Activated B cell treated with CpG ODN at 0.5 μM for 24 hours (primary cell): Measurements from ENCODE around the gene RNF130. TPM values are rescaled to one million over a fixed set of nuclear protein-coding genes. Genes with fewer than 3 reads are reported as not detected.

ENCODE experiments used
- ATAC-seq: fragments of 200-7000 bp; cut with Tn5 transposase; one replicate; pipeline ENCODE4 v1.10.0; 2021; ENCODE audit warnings: low read depth, mild to moderate bottlenecking, moderate library complexity
- CTCF ChIA-PET: fragments of 350-600 bp; sonication (Branson Sonifier 250); formaldehyde crosslinking; loops from one replicate; lab custom pipeline; 2021; ENCODE audit warnings: antibody characterized with exemption; lab: Charles Lee
- POLR2A ChIA-PET: fragments of 350-600 bp; sonication (Branson Sonifier 250); formaldehyde crosslinking; loops from one replicate; lab custom pipeline; 2021; ENCODE audit warnings: antibody characterized with exemption; lab: Charles Lee
- DNase-seq: peaks from one replicate; pipeline ENCODE4 v3.0.0; 2022
- H3K27ac Mint-ChIP-seq: one replicate; pipeline ENCODE4 v1.8.0; 2020; ENCODE audit warnings: mixed read lengths
- H3K27me3 Mint-ChIP-seq: one replicate; pipeline ENCODE4 v1.8.0; 2021; ENCODE audit warnings: mixed read lengths
- H3K36me3 Mint-ChIP-seq: one replicate; pipeline ENCODE4 v1.8.0; 2021; ENCODE audit warnings: low read depth, mixed read lengths
- H3K4me1 Mint-ChIP-seq: one replicate; pipeline ENCODE4 v1.8.0; 2021; ENCODE audit warnings: mixed read lengths
- H3K4me3 Mint-ChIP-seq: one replicate; pipeline ENCODE4 v1.8.0; 2020; ENCODE audit warnings: mild to moderate bottlenecking, mixed read lengths
- H3K9me3 Mint-ChIP-seq: one replicate; pipeline ENCODE4 v1.8.0; 2020; ENCODE audit warnings: mixed read lengths
- intact Hi-C: fragments of 100-400 bp; cut with micrococcal nuclease; formaldehyde crosslinking; loops from one replicate; pipeline ENCODE4 v1.15.1; 2024
- total RNA-seq: library from RNA; stranded (reverse); gene quantifications from 2 replicates; pipeline ENCODE4 v1.2.3, GENCODE V29; 2022
- TF ChIP-seq, protein P1 (sequence below): fragments of 200-600 bp; IDR thresholded peaks from one replicate; pipeline ENCODE4 v1.8.0; 2022; ENCODE audit warnings: antibody characterized with exemption, mild to moderate bottlenecking

Gene RNF130
- total RNA-seq, 1 donor from 2014 or later = 18.5 TPM

DNA sequence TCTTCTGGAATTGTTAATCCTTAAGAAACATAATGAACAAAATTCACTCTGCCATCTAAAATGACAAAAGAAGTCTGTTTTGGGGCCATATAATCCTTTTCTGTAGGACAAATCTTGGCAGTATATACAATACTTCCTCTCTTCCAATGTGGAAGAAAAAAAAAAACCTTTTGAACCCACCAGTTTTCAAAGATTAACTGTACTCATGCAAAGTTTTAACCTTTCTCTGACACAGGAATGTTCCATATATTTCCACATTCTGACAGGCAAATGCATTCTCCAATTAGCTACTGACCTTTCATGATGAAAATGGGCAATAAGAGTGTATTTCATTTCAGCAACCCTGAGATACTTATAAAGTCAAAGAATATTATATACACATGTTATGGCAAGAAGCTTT is 65.4 kb downstream of the RNF130 start:
- DNase-seq (no peak), ATAC-seq (no peak)
- no peaks in the 10 kb centered on the region for H3K9me3 Mint-ChIP-seq
- peaks cover 11% of the 10 kb centered on the region for H3K36me3 Mint-ChIP-seq
- H3K27ac Mint-ChIP-seq = no peak overlapping the region
- no peaks in the 10 kb centered on the region for H3K27me3 Mint-ChIP-seq
- ChIA-PET POLR2A (no interaction called here), CTCF (no interaction called here)
- no peaks in the 10 kb centered on the region for H3K4me1 Mint-ChIP-seq
- intact Hi-C loops = no loop called here
- H3K4me3 Mint-ChIP-seq = no peak overlapping the region
- TF ChIP-seq, protein P1, sequence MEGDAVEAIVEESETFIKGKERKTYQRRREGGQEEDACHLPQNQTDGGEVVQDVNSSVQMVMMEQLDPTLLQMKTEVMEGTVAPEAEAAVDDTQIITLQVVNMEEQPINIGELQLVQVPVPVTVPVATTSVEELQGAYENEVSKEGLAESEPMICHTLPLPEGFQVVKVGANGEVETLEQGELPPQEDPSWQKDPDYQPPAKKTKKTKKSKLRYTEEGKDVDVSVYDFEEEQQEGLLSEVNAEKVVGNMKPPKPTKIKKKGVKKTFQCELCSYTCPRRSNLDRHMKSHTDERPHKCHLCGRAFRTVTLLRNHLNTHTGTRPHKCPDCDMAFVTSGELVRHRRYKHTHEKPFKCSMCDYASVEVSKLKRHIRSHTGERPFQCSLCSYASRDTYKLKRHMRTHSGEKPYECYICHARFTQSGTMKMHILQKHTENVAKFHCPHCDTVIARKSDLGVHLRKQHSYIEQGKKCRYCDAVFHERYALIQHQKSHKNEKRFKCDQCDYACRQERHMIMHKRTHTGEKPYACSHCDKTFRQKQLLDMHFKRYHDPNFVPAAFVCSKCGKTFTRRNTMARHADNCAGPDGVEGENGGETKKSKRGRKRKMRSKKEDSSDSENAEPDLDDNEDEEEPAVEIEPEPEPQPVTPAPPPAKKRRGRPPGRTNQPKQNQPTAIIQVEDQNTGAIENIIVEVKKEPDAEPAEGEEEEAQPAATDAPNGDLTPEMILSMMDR = no peak

DNA sequence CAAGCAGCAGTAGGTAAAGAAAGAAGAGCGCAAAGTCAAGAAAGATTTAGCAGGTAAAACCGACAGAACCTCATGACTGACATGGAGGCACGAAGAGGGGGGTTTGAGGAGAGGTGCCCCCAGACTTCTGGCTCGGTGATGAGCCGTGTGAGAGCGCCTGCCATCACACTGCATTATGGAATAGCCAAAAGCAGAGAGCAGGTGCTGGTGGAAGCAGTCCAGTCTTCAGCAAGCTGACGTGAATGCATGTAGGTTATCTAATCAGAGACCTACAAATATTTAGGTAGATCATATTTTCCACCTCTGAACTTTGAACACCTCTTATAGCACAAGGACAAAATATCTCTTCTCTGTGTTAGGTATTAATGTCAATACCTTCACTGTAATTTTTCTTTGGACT is 68.4 kb downstream of the RNF130 start:
- H3K9me3 Mint-ChIP-seq = no peaks in the 10 kb centered on the region
- H3K4me1 Mint-ChIP-seq = no peaks in the 10 kb centered on the region
- no peak for ATAC-seq
- POLR2A ChIA-PET = no interaction called here
- H3K27ac Mint-ChIP-seq = no peak overlapping the region
- no peak overlapping the region for H3K4me3 Mint-ChIP-seq
- TF ChIP-seq, protein P1 = no peak
- peaks cover 5% of the 10 kb centered on the region for H3K36me3 Mint-ChIP-seq
- CTCF ChIA-PET = no interaction called here
- peaks cover under 1% of the 10 kb centered on the region for H3K27me3 Mint-ChIP-seq
- no peak for DNase-seq
- intact Hi-C loops = no loop called here

DNA sequence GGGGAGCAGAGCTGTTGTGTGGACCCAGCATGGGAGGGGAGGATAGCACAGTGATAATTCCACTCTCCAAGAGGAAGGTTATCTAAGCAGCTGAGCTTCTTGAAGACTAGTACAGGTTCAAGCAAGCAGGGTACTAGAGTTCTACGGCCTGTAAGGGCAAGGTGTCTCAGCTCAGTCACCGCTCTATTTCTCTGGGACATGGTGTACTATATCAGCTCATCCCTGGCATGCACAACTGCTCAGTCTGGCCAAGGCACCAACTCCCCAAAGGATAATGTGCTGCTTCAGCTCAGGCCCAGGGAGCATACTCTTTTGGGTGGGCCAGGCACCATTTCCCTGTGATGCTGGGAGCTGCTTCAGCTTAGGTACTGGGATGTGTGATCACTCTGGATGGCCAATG is 69.8 kb downstream of the RNF130 start:
- Mint-ChIP-seq H3K9me3 (peaks cover 1% of the 10 kb centered on the region), H3K27me3 (peaks cover 1% of the 10 kb centered on the region), H3K4me3 (no peak overlapping the region), H3K36me3 (peaks cover 5% of the 10 kb centered on the region), H3K4me1 (no peaks in the 10 kb centered on the region), H3K27ac (no peak overlapping the region)
- ATAC-seq = no peak
- intact Hi-C loops = no loop called here
- ChIA-PET CTCF (no interaction called here), POLR2A (no interaction called here)
- no peak for DNase-seq
- TF ChIP-seq, protein P1 = no peak

DNA sequence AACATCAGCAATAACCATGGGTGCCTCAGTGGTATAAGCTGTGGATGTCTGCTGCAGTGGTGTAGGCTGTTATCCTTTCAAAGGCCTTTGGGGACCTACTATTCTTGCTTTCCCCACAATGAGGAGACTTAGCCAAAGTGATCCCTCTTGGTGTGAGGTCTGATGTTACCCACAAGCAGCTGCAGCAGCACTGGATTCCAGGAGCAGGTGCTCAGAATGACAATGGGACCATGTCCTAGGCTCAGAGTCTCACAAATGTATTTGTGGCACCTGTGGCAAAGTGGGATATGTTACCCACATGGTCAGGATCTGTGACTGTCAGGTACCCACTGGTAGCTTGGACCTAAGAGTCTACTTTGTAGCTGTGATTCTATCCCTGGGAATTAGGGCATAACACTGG is 70.4 kb downstream of the RNF130 start:
- intact Hi-C loops = no loop called here
- no peak overlapping the region for H3K27ac Mint-ChIP-seq

DNA sequence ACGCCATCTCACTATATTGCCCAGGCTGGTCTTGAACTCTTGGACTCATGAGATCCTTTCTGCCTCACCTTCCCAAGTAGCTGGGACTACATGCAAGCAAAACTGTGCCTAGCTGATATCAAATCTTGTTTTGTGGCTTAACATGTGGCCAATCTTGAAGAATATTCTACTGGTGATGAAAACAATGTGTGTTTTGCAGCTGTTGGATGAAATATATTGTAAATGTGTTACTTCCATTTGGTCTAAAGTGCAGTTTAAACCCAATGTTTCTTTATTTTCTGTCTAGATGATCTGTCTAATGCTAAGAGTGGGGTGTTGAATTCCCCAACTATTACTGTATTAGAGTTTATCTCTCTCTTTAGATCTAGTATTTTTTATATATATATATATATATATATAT is 73.1 kb downstream of the RNF130 start:
- ChIA-PET CTCF (no interaction called here), POLR2A (no interaction called here)
- Mint-ChIP-seq H3K9me3 (peaks cover 3% of the 10 kb centered on the region), H3K4me1 (no peaks in the 10 kb centered on the region), H3K27me3 (peaks cover 1% of the 10 kb centered on the region), H3K4me3 (no peak overlapping the region), H3K27ac (no peak overlapping the region), H3K36me3 (peaks cover 5% of the 10 kb centered on the region)
- DNase-seq = no peak
- no peak for ATAC-seq
- intact Hi-C loops = no loop called here
- TF ChIP-seq, protein P1 = no peak

More for the DNA sequence above, 70.4 kb downstream of the RNF130 start:
- TF ChIP-seq, protein P1 = no peak
- H3K36me3 Mint-ChIP-seq = peaks cover 5% of the 10 kb centered on the region
- no peak overlapping the region for H3K4me3 Mint-ChIP-seq
- POLR2A ChIA-PET = no interaction called here
- no peaks in the 10 kb centered on the region for H3K4me1 Mint-ChIP-seq
- DNase-seq = no peak
- peaks cover 3% of the 10 kb centered on the region for H3K9me3 Mint-ChIP-seq
- CTCF ChIA-PET = no interaction called here
- no peak for ATAC-seq
- peaks cover 1% of the 10 kb centered on the region for H3K27me3 Mint-ChIP-seq
